IPS-18c (cell line): ENCODE measurements around the gene NKAIN4.

Source experiments
- H3K4me3 ChIP-seq: 2 replicates; pipeline ENCODE4 v1.7.0; 2013; ENCODE audit warnings: low read depth, mild to moderate bottlenecking, low read length, moderate library complexity; ENCODE audit not compliant: insufficient read depth
- H3K9me3 ChIP-seq: one replicate; pipeline ENCODE4 v1.6.1; 2013; ENCODE audit warnings: mild to moderate bottlenecking, low read length, moderate library complexity; ENCODE audit not compliant: control insufficient read depth, insufficient read depth

NKAIN4 gene

GRCh38 chr20:63219866-63220521, 34.3 kb downstream of the NKAIN4 start:
- H3K4me3 ChIP-seq = no peak overlapping the region
- no peaks in the 10 kb centered on the region for H3K9me3 ChIP-seq

DNA sequence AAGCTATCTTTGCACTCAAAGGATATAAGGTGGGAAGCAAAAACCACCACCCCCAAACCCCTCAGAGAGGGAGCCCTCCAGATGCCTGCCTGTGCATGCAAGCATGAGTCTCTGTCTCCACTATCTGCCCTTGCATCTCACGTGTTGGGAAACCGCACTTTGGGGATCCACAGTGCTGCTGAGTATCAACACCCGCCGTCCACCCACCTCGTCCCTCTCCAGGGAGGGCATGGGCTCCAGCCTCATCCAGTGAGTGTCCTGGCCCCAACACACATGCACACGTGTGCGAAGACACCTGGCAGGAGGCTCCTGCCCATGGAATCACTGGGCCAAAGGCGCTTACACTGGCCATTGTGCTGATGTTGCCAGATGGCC, 34.8 kb downstream of the NKAIN4 start:
- Histone ChIP-seq H3K4me3 (no peak overlapping the region; the same call in 1 of the 2 replicates), H3K9me3 (no peaks in the 10 kb centered on the region)

- peaks cover 2% of the 10 kb centered on the region for H3K9me3 ChIP-seq
Observed at GRCh38 chr20:63218701-63219446, 35.4 kb downstream of the NKAIN4 start.

GRCh38 chr20:63217706-63218105, 36.6 kb downstream of the NKAIN4 start:
- Histone ChIP-seq H3K4me3 (no peak overlapping the region), H3K9me3 (peaks cover 2% of the 10 kb centered on the region)

More at GRCh38 chr20:63218701-63219446, 35.4 kb downstream of the NKAIN4 start:
- H3K4me3 ChIP-seq = no peak overlapping the region

GRCh38 chr20:63216849-63217471, 37.3 kb downstream of the NKAIN4 start:
- H3K4me3 ChIP-seq = peak overlapping the region; percentile 65

GRCh38 chr20:63216041-63216848, 38.0 kb downstream of the NKAIN4 start, which contains the start of gene YTHDF1:
Gene YTHDF1, minus strand, starts transcription at chr20:63216131. Its CDS starts 239 bp downstream, at chr20:63215892.
- peak within 1 kb of the TSS; percentile 79 for H3K4me3 ChIP-seq
- H3K9me3 ChIP-seq = peaks cover 2% of the 10 kb centered on the region

More at GRCh38 chr20:63216849-63217471, 37.3 kb downstream of the NKAIN4 start:
- H3K9me3 ChIP-seq = peaks cover 2% of the 10 kb centered on the region

DNA sequence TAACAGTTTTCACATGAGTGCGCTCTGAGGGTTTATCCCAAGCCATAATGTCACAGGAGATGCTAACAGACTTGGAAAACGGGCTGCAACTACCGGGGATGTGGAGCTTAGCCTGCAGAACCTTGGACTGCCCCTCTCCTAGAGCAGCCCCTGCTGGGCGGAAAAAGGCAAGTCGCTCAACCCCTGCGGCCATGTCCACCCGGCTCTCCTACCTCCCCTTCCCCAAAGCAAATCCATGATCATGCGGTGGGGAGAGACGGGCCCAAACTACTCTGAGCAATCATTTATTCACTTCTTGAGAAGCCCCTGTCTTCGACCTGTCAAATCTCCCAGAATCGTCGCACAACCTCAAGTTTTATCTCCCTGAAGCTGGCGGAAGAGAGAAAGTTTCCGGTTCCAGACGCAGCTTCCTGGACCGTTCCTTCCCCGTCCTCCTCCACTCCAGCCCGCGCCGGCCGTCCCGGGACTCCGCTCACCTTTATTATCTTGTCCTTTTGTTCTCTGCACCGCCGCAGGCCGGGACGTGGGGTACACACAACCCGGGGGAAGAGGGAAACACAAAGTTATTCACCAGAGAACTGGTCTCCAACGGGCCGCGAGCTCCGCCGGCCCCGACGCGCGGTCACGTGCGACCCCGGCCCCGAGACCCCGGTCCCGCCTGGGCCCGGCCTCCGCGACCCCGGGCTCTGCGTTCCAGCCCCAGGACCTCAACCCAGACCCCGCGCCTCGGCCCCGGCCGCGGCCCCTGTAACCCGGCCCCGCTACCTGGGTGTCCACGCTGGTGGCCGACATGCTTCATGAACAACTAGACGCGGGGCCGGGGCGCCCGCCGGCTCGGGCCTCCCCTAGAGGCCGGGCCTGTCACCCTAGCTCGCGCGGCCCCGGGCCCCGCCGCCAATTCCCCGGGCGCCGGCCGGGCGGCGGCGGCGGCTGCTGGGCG, 38.9 kb downstream of the NKAIN4 start:
- Histone ChIP-seq H3K9me3 (peaks cover 2% of the 10 kb centered on the region), H3K4me3 (peak overlapping the region; percentile 79)

DNA sequence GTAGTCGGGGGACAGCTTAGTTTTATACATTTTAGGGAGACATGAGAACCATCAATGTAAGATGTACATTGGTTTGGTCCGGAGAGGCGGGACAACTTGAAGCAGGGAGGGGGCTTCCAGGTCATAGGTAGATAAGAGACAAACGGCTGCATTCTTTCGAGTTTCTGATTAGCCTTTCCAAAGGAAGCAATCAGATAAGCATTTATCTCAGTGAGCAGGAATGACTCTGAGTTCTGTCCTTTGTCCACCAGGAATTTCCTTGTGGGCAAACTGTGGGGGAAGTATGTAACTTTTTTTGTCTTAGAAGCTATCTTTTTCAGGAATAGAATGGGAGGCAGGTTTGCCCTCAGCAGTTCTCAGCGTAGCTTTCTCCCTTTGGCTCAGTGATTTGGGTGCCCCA, 39.7 kb downstream of the NKAIN4 start:
- H3K9me3 ChIP-seq = peaks cover 2% of the 10 kb centered on the region
- H3K4me3 ChIP-seq = peak overlapping the region; percentile 79

GRCh38 chr20:63212792-63213191, 41.5 kb downstream of the NKAIN4 start:
- no peak overlapping the region for H3K4me3 ChIP-seq
- H3K9me3 ChIP-seq = peaks cover 2% of the 10 kb centered on the region

GRCh38 chr20:63212393-63212730, 41.9 kb downstream of the NKAIN4 start:
- H3K9me3 ChIP-seq = peaks cover 2% of the 10 kb centered on the region
- no peak overlapping the region for H3K4me3 ChIP-seq

- H3K4me3 ChIP-seq = no peak overlapping the region
- H3K9me3 ChIP-seq = peaks cover 2% of the 10 kb centered on the region
Observed at GRCh38 chr20:63210011-63210605, 44.2 kb downstream of the NKAIN4 start.

DNA sequence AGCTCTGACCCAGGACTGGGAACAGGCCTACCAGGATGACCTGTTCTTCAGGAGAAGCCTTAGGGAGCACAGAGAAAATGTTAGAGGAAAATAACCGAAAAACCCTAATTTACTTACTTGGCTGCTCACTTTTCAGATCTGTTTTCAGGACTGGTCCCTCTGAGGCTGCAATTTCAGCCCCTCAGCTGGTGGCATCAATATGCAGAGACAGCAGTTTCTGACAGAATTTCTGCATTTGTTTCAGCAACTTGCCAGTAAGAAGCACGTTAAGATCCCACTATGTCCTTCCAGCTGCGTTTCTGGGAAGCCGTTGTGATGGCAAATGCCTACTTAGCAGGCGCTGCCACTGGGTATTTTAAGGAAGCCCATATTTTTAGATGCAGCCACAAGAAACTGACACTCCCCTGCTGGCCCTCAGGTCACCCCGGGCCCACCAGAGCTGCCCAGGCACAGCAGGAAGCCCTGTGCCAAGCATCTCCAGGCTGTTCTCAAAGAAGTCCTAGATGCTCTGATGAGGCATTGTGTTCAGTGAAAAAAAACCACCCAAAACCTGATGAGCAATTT, 45.8 kb downstream of the NKAIN4 start:
- Histone ChIP-seq H3K4me3 (no peak overlapping the region), H3K9me3 (no peaks in the 10 kb centered on the region)

DNA sequence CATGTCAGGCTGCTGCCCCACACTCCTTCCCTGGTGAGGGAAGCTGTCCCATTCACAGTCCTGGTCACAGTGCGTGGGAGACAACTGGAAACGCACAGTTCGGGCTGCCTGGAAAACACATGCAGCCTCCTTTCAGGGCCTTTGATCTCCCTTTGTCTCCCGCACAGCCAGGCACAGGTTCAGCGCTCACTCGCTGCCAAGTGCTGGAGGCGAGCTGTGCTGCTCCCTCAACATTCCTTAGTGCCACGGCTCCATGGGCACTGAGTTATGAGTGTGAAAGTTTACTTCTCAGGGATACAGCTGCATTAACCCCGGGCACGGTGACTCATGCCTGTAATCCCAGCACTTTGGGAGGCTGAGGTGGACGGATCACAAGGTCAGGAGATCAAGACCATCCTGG, 47.4 kb downstream of the NKAIN4 start:
- H3K4me3 ChIP-seq = no peak overlapping the region
- no peaks in the 10 kb centered on the region for H3K9me3 ChIP-seq

GRCh38 chr20:63205896-63206295, 48.4 kb downstream of the NKAIN4 start:
- no peaks in the 10 kb centered on the region for H3K9me3 ChIP-seq
- no peak overlapping the region for H3K4me3 ChIP-seq

GRCh38 chr20:63204362-63204761, 49.9 kb downstream of the NKAIN4 start:
- H3K9me3 ChIP-seq = no peaks in the 10 kb centered on the region

More at GRCh38 chr20:63204362-63204761, 49.9 kb downstream of the NKAIN4 start:
- no peak overlapping the region for H3K4me3 ChIP-seq
